Endothelial cell (in vitro differentiated cells): ENCODE results near the gene PCSK5. TPM values are rescaled to one million over a fixed set of nuclear protein-coding genes. Genes with fewer than 3 reads are reported as not detected.
"Not testable (repeated sequence)": the region's sequence is repeated elsewhere in the genome, so short reads cannot be mapped to it uniquely, and the experiment has no call there.

Experiments
- DNase-seq: peaks from one replicate; pipeline ENCODE4 v3.0.0; 2021; ENCODE audit warnings: low spot score
- H3K27ac Mint-ChIP-seq: one replicate; pipeline ENCODE4 v1.8.0; 2021; ENCODE audit warnings: mixed read lengths, inconsistent platforms; ENCODE audit not compliant: unreplicated experiment
- H3K27me3 Mint-ChIP-seq: one replicate; pipeline ENCODE4 v1.8.0; 2021; ENCODE audit warnings: mild to moderate bottlenecking, moderate library complexity, mixed read lengths, inconsistent platforms; ENCODE audit not compliant: unreplicated experiment
- H3K36me3 Mint-ChIP-seq: one replicate; pipeline ENCODE4 v1.8.0; 2021; ENCODE audit warnings: mild to moderate bottlenecking, low read depth, mixed read lengths, inconsistent platforms; ENCODE audit not compliant: unreplicated experiment
- H3K4me1 Mint-ChIP-seq: one replicate; pipeline ENCODE4 v1.8.0; 2021; ENCODE audit warnings: mild to moderate bottlenecking, mixed read lengths, inconsistent platforms; ENCODE audit not compliant: unreplicated experiment
- H3K4me3 Mint-ChIP-seq: one replicate; pipeline ENCODE4 v1.8.0; 2021; ENCODE audit warnings: mild to moderate bottlenecking, mixed read lengths, inconsistent platforms; ENCODE audit not compliant: unreplicated experiment
- H3K9me3 Mint-ChIP-seq: one replicate; pipeline ENCODE4 v1.8.0; 2021; ENCODE audit warnings: mixed read lengths, inconsistent platforms; ENCODE audit not compliant: unreplicated experiment
- total RNA-seq: library from RNA; stranded (reverse); fragmentation: NEBNext Ultra II Directional; extraction: Animal tissue kit (Norgen Biotek cat#: 25700); gene quantifications from one replicate; pipeline ENCODE4 v1.2.1, GENCODE V29; 2021; ENCODE audit not compliant: unreplicated experiment
- TF ChIP-seq, protein P1 (sequence below): fragments of 200-600 bp; sonication (generic); IDR thresholded peaks from one replicate; pipeline ENCODE4 v1.5.0; 2021; ENCODE audit warnings: antibody characterized with exemption; ENCODE audit not compliant: unreplicated experiment

The PCSK5 gene
- total RNA-seq, 1 donor from 2014 or later = 3.1 TPM

DNA sequence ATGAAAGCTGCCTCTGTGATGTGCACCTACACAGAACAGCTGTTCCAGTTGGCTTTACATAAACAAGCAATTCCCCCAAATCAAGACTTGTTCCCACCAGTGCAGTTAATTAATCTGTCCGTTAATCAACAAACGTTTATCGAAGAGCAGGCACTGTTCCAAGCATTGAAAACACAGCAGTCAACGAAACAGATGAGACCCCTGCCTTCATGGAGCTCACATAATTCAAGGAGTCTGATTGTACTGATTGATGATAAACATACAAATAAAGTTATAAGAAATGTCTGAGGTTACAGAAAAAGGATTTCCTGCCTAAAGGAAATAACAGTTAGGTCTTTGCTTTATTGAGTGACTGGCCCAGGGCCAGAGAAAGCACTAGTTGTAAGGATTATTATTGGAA, 26.2 kb upstream of the PCSK5 start:
- Mint-ChIP-seq H3K9me3 (no peaks in the 10 kb centered on the region), H3K27me3 (no peaks in the 10 kb centered on the region), H3K27ac (no peak overlapping the region), H3K4me1 (no peaks in the 10 kb centered on the region), H3K4me3 (no peak overlapping the region), H3K36me3 (no peaks in the 10 kb centered on the region)
- DNase-seq = no peak
- TF ChIP-seq, protein P1, sequence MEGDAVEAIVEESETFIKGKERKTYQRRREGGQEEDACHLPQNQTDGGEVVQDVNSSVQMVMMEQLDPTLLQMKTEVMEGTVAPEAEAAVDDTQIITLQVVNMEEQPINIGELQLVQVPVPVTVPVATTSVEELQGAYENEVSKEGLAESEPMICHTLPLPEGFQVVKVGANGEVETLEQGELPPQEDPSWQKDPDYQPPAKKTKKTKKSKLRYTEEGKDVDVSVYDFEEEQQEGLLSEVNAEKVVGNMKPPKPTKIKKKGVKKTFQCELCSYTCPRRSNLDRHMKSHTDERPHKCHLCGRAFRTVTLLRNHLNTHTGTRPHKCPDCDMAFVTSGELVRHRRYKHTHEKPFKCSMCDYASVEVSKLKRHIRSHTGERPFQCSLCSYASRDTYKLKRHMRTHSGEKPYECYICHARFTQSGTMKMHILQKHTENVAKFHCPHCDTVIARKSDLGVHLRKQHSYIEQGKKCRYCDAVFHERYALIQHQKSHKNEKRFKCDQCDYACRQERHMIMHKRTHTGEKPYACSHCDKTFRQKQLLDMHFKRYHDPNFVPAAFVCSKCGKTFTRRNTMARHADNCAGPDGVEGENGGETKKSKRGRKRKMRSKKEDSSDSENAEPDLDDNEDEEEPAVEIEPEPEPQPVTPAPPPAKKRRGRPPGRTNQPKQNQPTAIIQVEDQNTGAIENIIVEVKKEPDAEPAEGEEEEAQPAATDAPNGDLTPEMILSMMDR = no peak

DNA sequence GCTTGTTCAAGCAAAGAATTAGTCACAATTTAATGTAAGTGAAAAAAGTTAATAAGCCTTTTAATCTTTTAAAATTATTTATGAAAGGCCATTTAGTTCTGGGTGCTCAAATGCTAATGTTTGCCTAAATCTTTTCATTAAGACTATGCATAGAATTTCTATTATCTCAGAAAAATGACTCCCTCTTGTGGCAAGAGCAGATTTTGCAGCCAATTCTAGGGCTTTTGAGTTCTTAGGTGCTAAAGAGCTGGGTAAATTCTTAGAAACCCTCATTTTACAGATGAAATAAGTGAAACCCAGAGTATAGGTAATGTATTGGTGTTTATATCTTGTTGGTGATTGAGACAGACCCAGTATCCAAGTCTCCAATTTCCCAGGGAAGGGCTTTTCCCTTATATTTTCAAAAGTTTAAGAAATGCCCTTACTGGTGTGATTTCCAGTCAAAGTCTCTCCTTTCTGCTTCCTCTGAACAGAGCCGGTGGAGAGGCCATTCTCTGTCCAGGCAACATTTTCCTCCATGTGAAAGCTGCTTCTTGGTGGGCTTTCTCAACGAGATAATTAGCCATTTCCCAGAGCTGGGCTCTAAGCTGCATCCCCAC, 24.1 kb upstream of the PCSK5 start:
- Mint-ChIP-seq H3K27ac (no peak overlapping the region), H3K4me3 (no peak overlapping the region), H3K27me3 (no peaks in the 10 kb centered on the region), H3K36me3 (no peaks in the 10 kb centered on the region), H3K9me3 (no peaks in the 10 kb centered on the region), H3K4me1 (no peaks in the 10 kb centered on the region)
- TF ChIP-seq, protein P1 = peak; percentile 89
- peak; percentile 56 for DNase-seq

DNA sequence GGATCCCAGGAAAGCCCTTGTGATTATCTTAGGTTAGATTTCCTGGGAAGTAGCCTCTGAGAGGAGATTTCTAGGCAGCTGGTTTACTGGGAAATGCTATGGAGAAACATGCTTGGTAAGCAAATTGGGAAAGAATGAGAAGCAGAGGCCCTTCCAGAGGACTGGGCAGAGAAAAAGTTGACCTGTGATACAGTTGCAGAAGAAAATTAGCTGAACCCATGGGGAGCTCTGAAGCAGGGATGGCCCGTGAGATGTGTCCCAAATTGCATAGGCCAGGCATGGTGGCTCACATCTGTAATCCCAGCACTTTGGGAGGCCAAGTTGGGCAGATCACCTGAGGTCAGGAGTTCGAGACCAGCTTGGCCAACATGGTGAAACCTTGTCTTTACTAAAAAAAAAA, 21.9 kb upstream of the PCSK5 start:
- H3K27me3 Mint-ChIP-seq, H3K36me3 Mint-ChIP-seq, H3K4me3 Mint-ChIP-seq, DNase-seq, H3K4me1 Mint-ChIP-seq, H3K27ac Mint-ChIP-seq, H3K9me3 Mint-ChIP-seq: not testable (repeated sequence)

DNA sequence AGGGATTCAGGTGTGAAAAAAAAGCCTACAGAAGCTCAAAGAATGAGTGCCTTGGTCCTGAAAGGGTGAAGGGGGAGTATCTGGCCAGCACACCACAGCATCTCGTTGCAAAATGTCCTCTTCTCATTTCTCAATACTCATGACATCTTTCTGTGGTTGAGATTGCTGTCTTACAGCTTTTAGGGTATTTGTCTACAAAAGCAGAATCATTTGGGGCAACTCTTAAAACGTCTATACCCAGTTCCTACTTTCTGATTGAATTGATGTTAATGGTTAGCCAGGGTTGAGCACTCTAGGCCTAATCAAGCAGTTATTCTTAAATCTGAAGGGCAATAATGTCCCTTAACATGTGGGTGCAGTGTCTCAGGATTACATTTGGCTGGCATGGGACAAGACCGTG, 21.2 kb upstream of the PCSK5 start:
- no peaks in the 10 kb centered on the region for H3K36me3 Mint-ChIP-seq

DNA sequence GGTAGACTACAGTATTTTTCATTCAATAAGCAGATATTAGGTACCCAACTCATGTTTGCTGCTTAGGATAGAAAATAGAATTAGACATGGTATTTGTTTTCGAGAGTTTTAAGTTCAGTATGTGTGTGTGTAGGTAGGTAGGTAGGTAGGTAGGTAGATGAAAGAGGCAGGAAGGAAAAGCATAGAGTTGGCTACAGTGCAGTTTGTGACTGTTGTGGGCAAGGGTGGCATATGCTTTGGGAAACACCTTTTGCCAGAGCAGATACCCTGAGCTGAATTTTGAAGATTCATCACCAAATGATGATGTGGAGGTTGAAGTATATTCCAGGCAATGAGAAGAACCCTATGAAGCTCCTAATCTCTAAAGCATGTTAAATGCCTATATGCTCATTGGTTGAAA, 20.0 kb upstream of the PCSK5 start:
- H3K36me3 Mint-ChIP-seq = no peaks in the 10 kb centered on the region
- TF ChIP-seq, protein P1 = no peak
- no peaks in the 10 kb centered on the region for H3K4me1 Mint-ChIP-seq
- H3K27me3 Mint-ChIP-seq = no peaks in the 10 kb centered on the region
- H3K9me3 Mint-ChIP-seq = no peaks in the 10 kb centered on the region
- H3K4me3 Mint-ChIP-seq = no peak overlapping the region
- H3K27ac Mint-ChIP-seq = no peak overlapping the region
- no peak for DNase-seq

More for the DNA sequence above, 21.2 kb upstream of the PCSK5 start:
- Mint-ChIP-seq H3K4me3 (no peak overlapping the region), H3K27me3 (no peaks in the 10 kb centered on the region), H3K4me1 (no peaks in the 10 kb centered on the region), H3K27ac (no peak overlapping the region), H3K9me3 (no peaks in the 10 kb centered on the region)
- TF ChIP-seq, protein P1 = no peak
- DNase-seq = no peak
